Endodermal cell (in vitro differentiated cells): ENCODE data around the gene SLC25A24. TPM values are rescaled to one million over a fixed set of nuclear protein-coding genes. Genes with fewer than 3 reads are reported as not detected.
"Not testable (repeated sequence)": the region's sequence is repeated elsewhere in the genome, so short reads cannot be mapped to it uniquely, and the experiment has no call there.

Source experiments
- DNase-seq: peaks from one replicate; pipeline ENCODE4 v3.0.0-alpha.2; 2017
- H3K27ac ChIP-seq: 2 replicates; pipeline ENCODE4 v1.5.1; 2013; ENCODE audit warnings: mild to moderate bottlenecking, low read depth, low read length, moderate library complexity
- H3K27me3 ChIP-seq: 2 replicates; pipeline ENCODE4 v1.6.1; 2013; ENCODE audit warnings: mild to moderate bottlenecking, low read length, moderate library complexity; ENCODE audit not compliant: insufficient read depth, control insufficient read depth, poor library complexity, severe bottlenecking
- H3K36me3 ChIP-seq: 2 replicates; pipeline ENCODE4 v1.7.0; 2013; ENCODE audit warnings: mild to moderate bottlenecking, low read length, moderate library complexity; ENCODE audit not compliant: control insufficient read depth, insufficient read depth
- H3K4me1 ChIP-seq: one replicate; pipeline ENCODE4 v1.7.0; 2013; ENCODE audit warnings: low read length; ENCODE audit not compliant: control insufficient read depth, insufficient read depth
- H3K4me3 ChIP-seq: 2 replicates; pipeline ENCODE4 v1.5.1; 2013; ENCODE audit warnings: mild to moderate bottlenecking, low read length, moderate library complexity
- H3K9ac ChIP-seq: 2 replicates; pipeline ENCODE4 v1.6.1; 2013; ENCODE audit warnings: mild to moderate bottlenecking, low read length, moderate library complexity; ENCODE audit not compliant: poor library complexity, severe bottlenecking; ENCODE audit errors: extremely low read depth
- H3K9me3 ChIP-seq: 2 replicates; pipeline ENCODE4 v1.6.1; 2013; ENCODE audit warnings: mild to moderate bottlenecking, low read length, moderate library complexity; ENCODE audit not compliant: control insufficient read depth
- H3K27ac Mint-ChIP-seq: 2 replicates; pipeline ENCODE4 v1.8.0; 2020; ENCODE audit warnings: mixed read lengths
- H3K27me3 Mint-ChIP-seq: 2 replicates; pipeline ENCODE4 v1.8.0; 2021; ENCODE audit warnings: mild to moderate bottlenecking, mixed read lengths; ENCODE audit not compliant: insufficient read depth
- H3K36me3 Mint-ChIP-seq: 2 replicates; pipeline ENCODE4 v1.8.0; 2020; ENCODE audit warnings: low read depth, mixed read lengths
- H3K4me1 Mint-ChIP-seq: 2 replicates; pipeline ENCODE4 v1.8.0; 2020; ENCODE audit warnings: mixed read lengths
- H3K4me3 Mint-ChIP-seq: 2 replicates; pipeline ENCODE4 v1.8.0; 2020; ENCODE audit warnings: mild to moderate bottlenecking, moderate library complexity, mixed read lengths
- H3K9me3 Mint-ChIP-seq: 2 replicates; pipeline ENCODE4 v1.8.0; 2020; ENCODE audit warnings: mild to moderate bottlenecking, mixed read lengths
- WGBS, 2 experiments: methylation state at CpG; one replicate each; pipeline versions ENCODE4 v1.1.5 to v1.1.7; 2013; ENCODE audit warnings: missing lambda C conversion rate in 2 of 2, mixed read lengths in 1 of 2; ENCODE audit not compliant: insufficient coverage in 1 of 2, insufficient read length in 1 of 2; 5-methylcytosine and 5-hydroxymethylcytosine counted together
- total RNA-seq, 2 donors: library from RNA; stranded (reverse); fragmentation: NEBNext Ultra II Directional in 1 of 2; extraction: Animal tissue kit (Norgen Biotek cat#: 25700) in 1 of 2; gene quantifications; 2 replicates in 1 of 2; 3 replicates in 1 of 2; pipeline ENCODE4 v1.2.1, GENCODE V29; 2021
- TF ChIP-seq, protein P1 (sequence below): fragments of 200-600 bp; sonication (generic); conservative IDR thresholded peaks from 2 replicates; pipeline ENCODE4 v1.5.0; 2021; ENCODE audit warnings: antibody characterized with exemption, mild to moderate bottlenecking

SLC25A24 gene
- total RNA-seq, 2 donors from 2014 or later = 42.4 to 61.4 TPM

- H3K27me3 Mint-ChIP-seq = no peaks in the 10 kb centered on the region
- H3K36me3 Mint-ChIP-seq = peaks cover 55% of the 10 kb centered on the region
These were observed 50.2 kb downstream of the SLC25A24 start for GRCh38 chr1:108149796-108150467.

DNA sequence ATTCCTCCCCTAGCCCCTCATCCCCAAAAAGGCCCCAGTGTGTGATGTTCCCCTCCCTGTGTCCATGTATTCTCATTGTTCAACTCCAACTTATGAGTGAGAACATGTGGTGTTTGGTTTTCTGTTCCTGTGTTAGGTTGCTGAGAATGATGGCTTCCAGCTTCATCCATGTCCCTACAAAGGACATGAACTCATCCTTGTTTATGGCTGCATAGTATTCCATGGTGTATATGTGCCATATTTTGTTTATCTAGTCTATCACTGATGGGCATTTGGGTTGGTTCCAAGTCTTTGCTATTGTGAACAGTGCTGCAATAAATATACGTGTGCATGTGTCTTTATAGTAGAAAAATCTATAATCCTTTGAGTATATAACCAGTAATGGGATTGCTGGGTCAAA is 55.6 kb downstream of the SLC25A24 start:
- not testable (repeated sequence) for H3K4me3 Mint-ChIP-seq, H3K27me3 ChIP-seq, H3K27ac ChIP-seq, H3K27me3 Mint-ChIP-seq, H3K4me1 Mint-ChIP-seq, DNase-seq, H3K27ac Mint-ChIP-seq, H3K4me1 ChIP-seq, H3K4me3 ChIP-seq, H3K9ac ChIP-seq
- Mint-ChIP-seq H3K9me3 (peaks cover 26% of the 10 kb centered on the region), H3K36me3 (peaks cover 90% of the 10 kb centered on the region)
- Histone ChIP-seq H3K36me3 (peaks cover 85% of the 10 kb centered on the region), H3K9me3 (peaks cover 64% of the 10 kb centered on the region)
- 100% methylated on average over 1 of the region's 1 CpG; no CpG with 5 or more reads in 1 of the 2 experiments for WGBS, 2 experiments

More at GRCh38 chr1:108149796-108150467, 50.2 kb downstream of the SLC25A24 start:
- WGBS, 2 experiments = 100% methylated on average over 3 of the region's 3 CpGs; no CpG with 5 or more reads in 1 of the 2 experiments
- TF ChIP-seq, protein P1, sequence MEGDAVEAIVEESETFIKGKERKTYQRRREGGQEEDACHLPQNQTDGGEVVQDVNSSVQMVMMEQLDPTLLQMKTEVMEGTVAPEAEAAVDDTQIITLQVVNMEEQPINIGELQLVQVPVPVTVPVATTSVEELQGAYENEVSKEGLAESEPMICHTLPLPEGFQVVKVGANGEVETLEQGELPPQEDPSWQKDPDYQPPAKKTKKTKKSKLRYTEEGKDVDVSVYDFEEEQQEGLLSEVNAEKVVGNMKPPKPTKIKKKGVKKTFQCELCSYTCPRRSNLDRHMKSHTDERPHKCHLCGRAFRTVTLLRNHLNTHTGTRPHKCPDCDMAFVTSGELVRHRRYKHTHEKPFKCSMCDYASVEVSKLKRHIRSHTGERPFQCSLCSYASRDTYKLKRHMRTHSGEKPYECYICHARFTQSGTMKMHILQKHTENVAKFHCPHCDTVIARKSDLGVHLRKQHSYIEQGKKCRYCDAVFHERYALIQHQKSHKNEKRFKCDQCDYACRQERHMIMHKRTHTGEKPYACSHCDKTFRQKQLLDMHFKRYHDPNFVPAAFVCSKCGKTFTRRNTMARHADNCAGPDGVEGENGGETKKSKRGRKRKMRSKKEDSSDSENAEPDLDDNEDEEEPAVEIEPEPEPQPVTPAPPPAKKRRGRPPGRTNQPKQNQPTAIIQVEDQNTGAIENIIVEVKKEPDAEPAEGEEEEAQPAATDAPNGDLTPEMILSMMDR = no peak
- Mint-ChIP-seq H3K9me3 (peaks cover 16% of the 10 kb centered on the region), H3K27ac (no peak overlapping the region), H3K4me3 (no peak overlapping the region), H3K4me1 (no peaks in the 10 kb centered on the region)
- no peak overlapping the region for H3K27ac ChIP-seq
- H3K4me1 ChIP-seq = no peaks in the 10 kb centered on the region
- no peak for DNase-seq
- H3K9me3 ChIP-seq = peaks cover 41% of the 10 kb centered on the region
- H3K9ac ChIP-seq = no peak overlapping the region
- peaks cover 97% of the 10 kb centered on the region for H3K36me3 ChIP-seq
- no peak overlapping the region for H3K4me3 ChIP-seq
- no peaks in the 10 kb centered on the region for H3K27me3 ChIP-seq

DNA sequence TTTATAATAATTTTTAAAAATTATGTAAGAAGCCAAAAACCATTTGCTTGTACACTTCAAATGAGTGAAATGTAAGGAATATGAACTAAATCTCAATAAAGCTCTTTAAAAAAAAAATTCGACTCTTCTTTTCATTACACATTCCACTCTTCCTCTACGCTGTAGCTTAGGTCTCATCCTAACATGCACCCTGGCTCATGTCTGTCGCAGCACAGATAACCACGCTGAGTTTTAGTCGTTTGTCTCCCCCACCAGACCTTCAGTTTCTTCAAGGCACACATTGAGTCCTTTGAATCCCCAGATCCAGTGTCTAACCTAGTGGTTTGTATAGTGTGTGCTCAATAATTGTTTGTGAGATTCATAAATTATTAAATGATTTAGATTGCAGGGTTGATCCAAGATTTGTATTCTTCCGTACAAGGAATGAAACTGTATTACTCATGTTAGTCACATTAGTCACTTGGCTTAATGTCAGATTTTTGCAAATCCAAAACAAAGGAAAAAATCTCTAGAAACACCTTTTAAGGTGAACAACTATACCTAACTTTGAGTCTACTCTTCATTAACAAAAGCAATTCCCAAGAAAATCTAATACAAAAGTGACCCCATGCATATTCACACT is 57.3 kb downstream of the SLC25A24 start:
- H3K4me1 Mint-ChIP-seq = peaks cover 2% of the 10 kb centered on the region

More for the DNA sequence above, 57.3 kb downstream of the SLC25A24 start:
- no peak overlapping the region for H3K27ac Mint-ChIP-seq
- Histone ChIP-seq H3K9me3 (peaks cover 53% of the 10 kb centered on the region), H3K27ac (no peak overlapping the region), H3K4me3 (no peak overlapping the region), H3K9ac (no peak overlapping the region), H3K4me1 (no peaks in the 10 kb centered on the region), H3K36me3 (peaks cover 84% of the 10 kb centered on the region), H3K27me3 (no peaks in the 10 kb centered on the region)
- peaks cover 26% of the 10 kb centered on the region for H3K9me3 Mint-ChIP-seq
- H3K27me3 Mint-ChIP-seq = peaks cover 1% of the 10 kb centered on the region
- H3K36me3 Mint-ChIP-seq = peaks cover 92% of the 10 kb centered on the region
- H3K4me3 Mint-ChIP-seq = no peak overlapping the region
- TF ChIP-seq, protein P1 = no peak
- DNase-seq = no peak
- 83 to 95% methylated on average over 6 of the region's 6 CpGs for WGBS, 2 experiments
